M059J (cell line): Measurements from ENCODE around the gene SHC4. TPM values are rescaled to one million over a fixed set of nuclear protein-coding genes. Genes with fewer than 3 reads are reported as not detected.

Experiments used
- DNase-seq: peaks from one replicate; pipeline ENCODE4 v3.0.0-alpha.2; 2012; ENCODE audit warnings: low read depth
- total RNA-seq: library from RNA; depleted of rRNA; stranded (reverse); fragments of >200 nt; shearing (Covaris generic); gene quantifications from 2 replicates; pipeline ENCODE4 v1.2.3, GENCODE V29; 2014; rRNA removed

Gene SHC4
- total RNA-seq, 1 experiment from 2014 or later = 1.0 TPM

GRCh38 chr15:48796930-48797329 lies 166.8 kb downstream of the SHC4 start:
- DNase-seq = peak; percentile 74

GRCh38 chr15:48796521-48796920 lies 167.2 kb downstream of the SHC4 start:
- DNase-seq = no peak

- DNase-seq = no peak
These were observed 167.8 kb downstream of the SHC4 start for GRCh38 chr15:48795901-48796300.

GRCh38 chr15:48794697-48795134 lies 169.0 kb downstream of the SHC4 start:
- peak; percentile 38 for DNase-seq

GRCh38 chr15:48792408-48792807 lies 171.3 kb downstream of the SHC4 start:
- DNase-seq = no peak

- peak; percentile 38 for DNase-seq
These were observed 173.1 kb downstream of the SHC4 start for GRCh38 chr15:48790466-48791115.

- DNase-seq = no peak
These were observed 178.0 kb downstream of the SHC4 start for GRCh38 chr15:48785712-48786111.

- no peak for DNase-seq
These were observed 178.5 kb downstream of the SHC4 start for GRCh38 chr15:48785195-48785594.

- no peak for DNase-seq
These were observed 179.0 kb downstream of the SHC4 start for GRCh38 chr15:48784756-48785155.

GRCh38 chr15:48782911-48783310 lies 180.8 kb downstream of the SHC4 start:
- DNase-seq = no peak

- no peak for DNase-seq
These were observed 182.1 kb downstream of the SHC4 start for GRCh38 chr15:48781481-48782081.

GRCh38 chr15:48781017-48781416 lies 182.7 kb downstream of the SHC4 start:
- no peak for DNase-seq

- no peak for DNase-seq
These were observed 185.4 kb downstream of the SHC4 start for GRCh38 chr15:48778331-48778730.

- DNase-seq = no peak
These were observed 185.9 kb downstream of the SHC4 start for GRCh38 chr15:48777645-48778330.

- DNase-seq = no peak
These were observed 188.2 kb downstream of the SHC4 start for GRCh38 chr15:48775546-48775945.

GRCh38 chr15:48774484-48774883 lies 189.2 kb downstream of the SHC4 start:
- DNase-seq = peak; percentile 39

Other genes with a start within 250 kb of the SHC4 start
- gene CEP152, start 152.8 kb downstream of the SHC4 start, total RNA-seq = 16.5 and 19.2 TPM in 2 replicates
- 210 and 283 TPM in 2 replicates for gene EID1, start 85.8 kb downstream of the SHC4 start, total RNA-seq
- gene SECISBP2L, start 82.5 kb upstream of the SHC4 start, total RNA-seq = 15.0 and 19.7 TPM in 2 replicates
- gene COPS2, start 191.7 kb upstream of the SHC4 start, total RNA-seq = 43.1 and 43.5 TPM in 2 replicates
- gene GALK2, start 206.3 kb upstream of the SHC4 start, total RNA-seq = 29.4 and 46.4 TPM in 2 replicates